ENCODE data around the gene SLC24A3.

The SLC24A3 gene

GRCh38 chr20:19272976-19273654 is 60.7 kb downstream of the SLC24A3 start:
- no peak for DNase-seq

GRCh38 chr20:19274001-19274400 is 61.6 kb downstream of the SLC24A3 start:
- no peak for DNase-seq

- DNase-seq: no peak
Measured at GRCh38 chr20:19274412-19275015, 62.1 kb downstream of the SLC24A3 start.

GRCh38 chr20:19275038-19275629 is 62.7 kb downstream of the SLC24A3 start:
- no peak for DNase-seq

- no peak for DNase-seq
Measured at GRCh38 chr20:19275630-19276071, 63.2 kb downstream of the SLC24A3 start.

GRCh38 chr20:19277381-19277780 is 64.9 kb downstream of the SLC24A3 start:
- DNase-seq: no peak

- no peak for DNase-seq
Measured at GRCh38 chr20:19283490-19284025, 71.1 kb downstream of the SLC24A3 start.

- no peak for DNase-seq
Measured at GRCh38 chr20:19284400-19285178, 72.1 kb downstream of the SLC24A3 start.

GRCh38 chr20:19285436-19285835 is 73.0 kb downstream of the SLC24A3 start:
- no peak for DNase-seq

- no peak for DNase-seq
Measured at GRCh38 chr20:19288061-19288460, 75.6 kb downstream of the SLC24A3 start.

GRCh38 chr20:19288636-19289035 is 76.2 kb downstream of the SLC24A3 start:
- no peak for DNase-seq

GRCh38 chr20:19289451-19289850 is 77.0 kb downstream of the SLC24A3 start:
- DNase-seq: no peak

- DNase-seq: no peak
Measured at GRCh38 chr20:19291024-19291817, 78.8 kb downstream of the SLC24A3 start.

- DNase-seq: no peak
Measured at GRCh38 chr20:19291818-19292132, 79.3 kb downstream of the SLC24A3 start.

- no peak for DNase-seq
Measured at GRCh38 chr20:19292254-19292653, 79.8 kb downstream of the SLC24A3 start.

- DNase-seq: no peak
Measured at GRCh38 chr20:19295076-19295475, 82.6 kb downstream of the SLC24A3 start.

GRCh38 chr20:19298652-19299051 is 86.2 kb downstream of the SLC24A3 start:
- no peak for DNase-seq

- no peak for DNase-seq
Measured at GRCh38 chr20:19300395-19300794, 88.0 kb downstream of the SLC24A3 start.

GRCh38 chr20:19301142-19301541 is 88.7 kb downstream of the SLC24A3 start:
- no peak for DNase-seq

- no peak for DNase-seq
Measured at GRCh38 chr20:19301843-19302242, 89.4 kb downstream of the SLC24A3 start.

- DNase-seq: no peak
Measured at GRCh38 chr20:19302714-19303113, 90.3 kb downstream of the SLC24A3 start.

GRCh38 chr20:19304389-19304788 is 91.9 kb downstream of the SLC24A3 start:
- DNase-seq: no peak

Data from stimulated activated CD4-positive, alpha-beta T cell treated with anti-CD3 and anti-CD28 coated beads, Interleukin-2, amount 100 ng/mL, for 48 hours (primary cell).